ENCODE data around the gene HRH4.

The HRH4 gene

GRCh38 chr18:24500217-24500616, 39.8 kb downstream of the HRH4 start:
- no peak for DNase-seq (ENCODE audit: low read depth)
- no peak overlapping the region for H3K4me3 ChIP-seq (ENCODE audit: low read depth, low read length)
- no peak for TF ChIP-seq POLR2A (IDR thresholded peaks at IDR 0.05; ENCODE audit: extremely low read depth, insufficient read length)
- TF ChIP-seq MYC (IDR thresholded peaks at IDR 0.05; ENCODE audit: low read depth, low read length), result no peak
- no peak for TF ChIP-seq CTCF (IDR thresholded peaks at IDR 0.05; ENCODE audit: low read depth, low read length)
- no peak for TF ChIP-seq MAX (IDR thresholded peaks at IDR 0.05; ENCODE audit: low read depth, low read length)

GRCh38 chr18:24500766-24501165, 40.3 kb downstream of the HRH4 start:
- H3K4me3 ChIP-seq (ENCODE audit: low read depth, low read length), result no peak overlapping the region
- TF ChIP-seq MYC (IDR thresholded peaks at IDR 0.05; ENCODE audit: low read depth, low read length) (no peak), MAX (IDR thresholded peaks at IDR 0.05; ENCODE audit: low read depth, low read length) (no peak), CTCF (IDR thresholded peaks at IDR 0.05; ENCODE audit: low read depth, low read length) (no peak), POLR2A (IDR thresholded peaks at IDR 0.05; ENCODE audit: extremely low read depth, insufficient read length) (no peak)
- no peak for DNase-seq (ENCODE audit: low read depth)

- TF ChIP-seq CTCF (IDR thresholded peaks at IDR 0.05; ENCODE audit: low read depth, low read length) (no peak), MAX (IDR thresholded peaks at IDR 0.05; ENCODE audit: low read depth, low read length) (no peak), POLR2A (IDR thresholded peaks at IDR 0.05; ENCODE audit: extremely low read depth, insufficient read length) (no peak), MYC (IDR thresholded peaks at IDR 0.05; ENCODE audit: low read depth, low read length) (no peak)
- no peak overlapping the region for H3K4me3 ChIP-seq (ENCODE audit: low read depth, low read length)
- no peak for DNase-seq (ENCODE audit: low read depth)
Measured at GRCh38 chr18:24502667-24503523, 42.5 kb downstream of the HRH4 start.

GRCh38 chr18:24504401-24504800, 44.0 kb downstream of the HRH4 start:
- TF ChIP-seq MYC (IDR thresholded peaks at IDR 0.05; ENCODE audit: low read depth, low read length) (no peak), MAX (IDR thresholded peaks at IDR 0.05; ENCODE audit: low read depth, low read length) (no peak), POLR2A (IDR thresholded peaks at IDR 0.05; ENCODE audit: extremely low read depth, insufficient read length) (no peak), CTCF (IDR thresholded peaks at IDR 0.05; ENCODE audit: low read depth, low read length) (no peak)
- no peak overlapping the region for H3K4me3 ChIP-seq (ENCODE audit: low read depth, low read length)
- DNase-seq (ENCODE audit: low read depth), result no peak

- no peak overlapping the region for H3K4me3 ChIP-seq (ENCODE audit: low read depth, low read length)
- no peak for TF ChIP-seq MYC (IDR thresholded peaks at IDR 0.05; ENCODE audit: low read depth, low read length)
- TF ChIP-seq MAX (IDR thresholded peaks at IDR 0.05; ENCODE audit: low read depth, low read length), result no peak
- no peak for TF ChIP-seq POLR2A (IDR thresholded peaks at IDR 0.05; ENCODE audit: extremely low read depth, insufficient read length)
- no peak for TF ChIP-seq CTCF (IDR thresholded peaks at IDR 0.05; ENCODE audit: low read depth, low read length)
- DNase-seq (ENCODE audit: low read depth), result no peak
Measured at GRCh38 chr18:24506175-24506574, 45.7 kb downstream of the HRH4 start.
